GM18873 (cell line): ENCODE data around the gene RHBG.

Experiments
- ATAC-seq: cut with Tn5 transposase; IDR thresholded peaks from one replicate; pipeline ENCODE4 v1.9.1; 2021; ENCODE audit warnings: mild to moderate bottlenecking, moderate library complexity, moderate number of reproducible peaks; ENCODE audit not compliant: unreplicated experiment, low FRiP score

The RHBG gene

GRCh38 chr1:156422602-156423091, 53.6 kb downstream of the RHBG start:
- no peak for ATAC-seq

DNA sequence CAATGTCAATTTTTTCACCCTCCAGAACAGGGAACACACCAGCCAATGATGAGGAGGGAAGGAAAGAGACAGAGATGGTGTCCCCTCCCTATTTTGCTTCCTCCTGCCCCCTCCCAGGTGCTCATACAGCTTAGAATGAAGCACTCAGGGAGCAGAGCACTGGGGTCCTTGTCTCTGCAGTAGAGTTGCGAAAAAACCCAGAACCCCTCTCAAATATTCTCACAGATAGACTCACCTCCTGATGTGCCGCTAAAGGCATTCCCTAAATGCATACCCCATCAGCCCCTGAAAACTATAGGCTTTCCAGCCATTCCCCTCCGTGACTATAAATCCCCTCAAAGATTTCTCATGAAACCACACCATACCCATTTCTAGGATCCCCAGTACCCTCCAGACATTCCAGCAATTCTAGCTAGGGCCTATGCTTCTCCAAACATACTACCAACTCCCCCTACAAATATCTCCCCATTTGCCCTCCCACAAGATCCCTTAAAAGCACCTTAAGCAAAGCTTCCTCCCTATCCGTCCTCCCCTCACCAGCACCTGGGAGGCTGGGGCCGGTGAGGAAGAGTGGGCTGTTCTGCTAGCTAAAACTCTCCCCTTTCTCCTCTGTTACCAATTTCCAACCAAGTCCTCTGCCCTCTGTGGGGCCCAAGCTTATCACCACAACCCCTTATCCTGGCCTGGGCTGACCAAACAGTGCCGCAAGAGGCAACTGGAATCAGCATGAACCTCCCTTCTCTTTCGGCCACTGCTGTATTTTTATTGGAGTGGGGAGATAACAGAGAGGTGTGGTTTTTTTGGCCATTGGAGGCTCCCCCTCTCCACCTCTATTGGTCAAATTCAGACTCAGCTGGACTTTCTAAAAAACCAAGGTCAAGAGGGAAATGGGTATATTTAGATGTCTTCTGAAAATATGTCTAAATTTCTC, 54.7 kb downstream of the RHBG start:
- no peak for ATAC-seq

DNA sequence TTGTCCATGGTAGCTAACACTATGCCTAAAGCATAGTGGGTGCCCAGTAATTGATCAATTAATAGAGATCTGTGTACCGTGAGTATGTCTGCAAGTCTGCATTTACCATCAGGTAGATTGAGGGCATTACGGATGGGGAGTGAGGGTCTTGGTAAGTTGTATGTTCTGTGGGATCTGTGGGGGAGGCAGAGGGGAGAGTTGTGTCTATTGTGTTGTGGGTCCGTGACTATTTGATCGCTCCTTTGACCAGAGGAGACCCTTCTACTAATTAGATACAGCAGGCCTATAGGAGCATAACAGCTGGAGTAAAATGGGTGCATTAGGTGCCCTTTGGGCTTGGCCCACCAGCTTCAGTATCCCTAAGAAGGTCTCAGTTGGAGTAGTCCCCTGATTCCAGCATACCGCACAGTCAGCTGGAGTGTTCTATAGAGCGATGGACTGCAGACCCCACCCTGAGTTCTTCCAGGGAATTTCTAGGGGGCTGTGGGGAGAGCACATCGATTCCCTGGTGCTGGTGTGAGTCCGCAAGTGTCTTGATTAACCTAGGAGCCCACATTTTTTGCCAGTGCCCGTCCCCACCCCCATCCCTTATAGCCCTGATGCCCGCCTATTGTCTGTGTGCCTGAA, 55.9 kb downstream of the RHBG start:
- no peak for ATAC-seq

DNA sequence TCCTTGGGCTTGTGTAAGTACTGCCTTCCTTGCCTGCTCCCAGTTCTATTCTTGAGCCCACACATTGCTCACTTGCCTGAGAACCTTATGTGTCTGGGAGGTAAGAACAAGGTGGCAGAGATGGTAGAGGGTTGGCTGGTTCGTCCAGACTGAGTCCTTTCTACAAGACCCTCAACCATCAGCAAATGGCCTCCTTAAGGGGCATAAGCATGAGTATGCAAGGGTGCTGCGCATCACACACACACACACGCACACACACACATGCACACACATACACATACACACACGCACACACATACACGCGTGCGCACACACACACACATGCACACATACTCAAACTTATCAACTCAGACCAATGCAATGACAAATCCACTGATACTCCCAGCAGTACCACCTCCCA, 56.9 kb downstream of the RHBG start:
- ATAC-seq, result no peak

GRCh38 chr1:156427957-156428356, 58.9 kb downstream of the RHBG start:
- ATAC-seq, result no peak

DNA sequence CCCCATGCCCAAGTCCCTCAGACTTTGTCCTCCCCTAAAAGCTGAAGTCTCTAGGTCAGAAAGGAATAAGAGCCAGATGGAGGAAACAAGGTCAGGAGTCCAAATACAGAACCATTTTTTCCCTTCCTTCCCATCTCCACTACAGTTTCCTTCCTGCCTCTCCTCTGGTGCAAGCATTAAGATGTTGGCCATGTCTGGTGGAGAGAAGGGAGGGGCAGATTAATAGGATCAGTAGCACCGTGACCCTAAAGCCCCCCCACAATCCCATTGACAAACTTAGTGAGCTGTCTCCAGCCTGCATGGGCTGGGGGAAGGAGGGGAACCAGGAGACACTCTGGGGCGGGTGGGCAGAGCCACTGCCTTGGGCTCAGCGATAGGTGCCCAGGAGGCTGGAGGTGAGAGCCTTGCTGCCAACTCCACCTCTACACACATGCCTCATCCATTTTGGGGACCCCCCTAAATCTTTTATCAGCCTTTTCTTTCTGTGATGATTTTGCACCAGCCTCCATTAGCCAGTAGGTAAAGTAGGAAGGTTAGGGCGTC, 59.8 kb downstream of the RHBG start:
- ATAC-seq, result no peak

GRCh38 chr1:156429313-156430060, 60.5 kb downstream of the RHBG start:
- ATAC-seq, result no peak

- ATAC-seq, result no peak
Observed at GRCh38 chr1:156430303-156430702, 61.3 kb downstream of the RHBG start.

- no peak for ATAC-seq
Observed at GRCh38 chr1:156430866-156431265, 61.9 kb downstream of the RHBG start.

- ATAC-seq, result no peak
Observed at GRCh38 chr1:156431366-156431765, 62.4 kb downstream of the RHBG start.

- ATAC-seq, result no peak
Observed at GRCh38 chr1:156431769-156432668, 63.0 kb downstream of the RHBG start.

DNA sequence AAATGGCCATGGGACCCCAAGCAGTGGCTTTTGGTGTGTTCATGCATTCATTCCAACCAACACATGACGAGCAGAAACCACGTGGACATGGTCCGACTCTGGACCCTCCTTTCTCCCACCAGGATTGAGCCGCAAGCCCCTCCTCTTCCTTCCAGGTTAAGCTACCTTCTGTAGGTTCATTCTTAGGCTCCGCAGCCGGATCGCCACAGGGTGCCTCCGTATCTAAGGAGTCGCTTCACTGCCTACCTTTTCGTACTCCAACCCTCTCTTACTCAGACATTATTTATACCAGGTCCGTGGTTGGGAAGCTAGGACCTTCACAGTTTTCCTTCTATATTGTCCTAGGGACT, 63.6 kb downstream of the RHBG start:
- no peak for ATAC-seq

GRCh38 chr1:156433032-156433431, 64.0 kb downstream of the RHBG start:
- no peak for ATAC-seq

DNA sequence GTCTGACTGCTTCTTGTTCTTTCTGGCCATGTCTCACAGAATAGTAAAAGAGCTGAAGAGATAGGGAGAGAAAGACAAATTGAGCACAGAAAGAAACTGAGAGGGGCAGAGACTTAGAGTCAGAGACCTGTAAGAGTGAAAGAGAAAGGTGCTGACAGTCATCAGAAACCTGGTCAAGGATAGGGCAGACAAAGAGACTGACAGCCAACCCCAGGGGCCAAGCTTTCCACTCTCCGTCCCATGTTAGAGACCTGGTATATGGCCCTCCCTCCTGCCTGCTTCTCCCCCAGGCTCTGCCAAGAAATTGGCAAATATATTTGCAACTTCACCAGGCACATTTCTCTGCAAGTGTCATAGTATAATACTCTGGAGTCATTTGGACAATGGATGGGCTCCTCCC, 64.6 kb downstream of the RHBG start:
- no peak for ATAC-seq
